Upper lobe of left lung (tissue), 4 donors: Measurements from ENCODE around the gene ILF2.

Experiments
- CTCF ChIP-seq, 6 experiments: fragments of 450-650 bp in 4 of 6; fragments of 200-600 bp in 2 of 6; sonication (generic) in 2 of 6; IDR thresholded peaks; one replicate each; pipeline ENCODE4 v1.5.1; 2016 to 2019; ENCODE audit warnings: antibody characterized with exemption in 6 of 6
- POLR2A ChIP-seq, 4 donors: fragments of 450-650 bp; IDR thresholded peaks; one replicate each; pipeline ENCODE4 v1.5.1; 2016 to 2017; ENCODE audit warnings: antibody characterized with exemption in 4 of 4, mild to moderate bottlenecking in 2 of 4
- POLR2AphosphoS5 ChIP-seq, 2 donors: sonication (generic); formaldehyde crosslinking; IDR thresholded peaks; one replicate each; pipeline ENCODE4 v1.5.1; 2017; ENCODE audit warnings: antibody characterized with exemption in 2 of 2

GRCh38 chr1:153685544-153686340 lies 14.9 kb upstream of the ILF2 start:
- TF ChIP-seq CTCF (IDR thresholded peaks at IDR 0.05) = no peak
- TF ChIP-seq POLR2AphosphoS5 (IDR thresholded peaks at IDR 0.05) = no peak
- no peak for TF ChIP-seq POLR2A (IDR thresholded peaks at IDR 0.05)
